SU-DHL-6 (cell line): ENCODE data around the gene CARD11.

Source experiments
- EZH2phosphoT487 ChIP-seq: fragments of 200-600 bp; sonication (generic), shearing (Covaris generic); conservative IDR thresholded peaks from 2 replicates; pipeline ENCODE4 v1.6.1; 2018; ENCODE audit warnings: mild to moderate bottlenecking, antibody characterized with exemption, low read length, moderate library complexity, mixed read lengths
- TF ChIP-seq, protein P1 (sequence below): fragments of 200-600 bp; sonication (generic); IDR thresholded peaks from one replicate; pipeline ENCODE4 v1.5.1; 2017; ENCODE audit warnings: antibody characterized with exemption, mild to moderate bottlenecking, low read length, moderate library complexity; ENCODE audit not compliant: insufficient read depth, poor library complexity, severe bottlenecking

DNA sequence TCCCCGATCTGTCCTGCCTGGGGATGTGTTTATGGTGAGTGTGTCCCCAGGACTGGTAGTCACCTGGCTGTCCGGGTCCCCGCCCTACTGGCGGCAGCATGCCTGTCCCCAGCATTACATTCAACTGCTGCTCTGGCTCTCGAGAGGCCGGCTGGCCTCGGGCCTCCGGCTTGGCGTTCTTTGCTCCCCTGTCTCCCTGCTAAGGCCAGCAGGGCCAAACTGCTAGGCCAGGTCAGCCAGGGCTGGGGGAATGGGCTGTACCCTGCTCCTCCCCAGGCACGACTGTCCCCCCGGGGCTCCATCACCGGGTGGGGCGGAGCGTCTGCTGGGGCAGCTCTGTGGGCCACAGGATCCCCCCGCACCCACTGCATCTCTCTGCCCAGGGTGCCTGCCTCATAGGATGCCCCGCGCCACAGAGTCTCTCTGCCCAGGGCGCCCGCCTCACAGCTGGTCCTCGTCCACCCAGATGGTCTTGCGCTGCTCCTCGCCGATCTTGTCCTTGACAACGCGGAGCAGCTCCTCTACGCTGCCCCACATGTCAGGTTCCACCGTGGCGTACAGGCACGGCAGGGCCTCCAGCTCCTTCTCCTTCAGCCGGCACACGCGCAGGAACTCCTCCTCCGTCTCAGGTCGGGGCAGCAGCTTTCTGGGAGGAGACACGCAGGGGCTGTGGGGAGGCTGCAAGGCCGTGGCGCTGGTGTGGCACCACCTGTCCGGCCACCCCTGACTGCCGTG is 137.3 kb downstream of the CARD11 start:
- TF ChIP-seq, protein P1, sequence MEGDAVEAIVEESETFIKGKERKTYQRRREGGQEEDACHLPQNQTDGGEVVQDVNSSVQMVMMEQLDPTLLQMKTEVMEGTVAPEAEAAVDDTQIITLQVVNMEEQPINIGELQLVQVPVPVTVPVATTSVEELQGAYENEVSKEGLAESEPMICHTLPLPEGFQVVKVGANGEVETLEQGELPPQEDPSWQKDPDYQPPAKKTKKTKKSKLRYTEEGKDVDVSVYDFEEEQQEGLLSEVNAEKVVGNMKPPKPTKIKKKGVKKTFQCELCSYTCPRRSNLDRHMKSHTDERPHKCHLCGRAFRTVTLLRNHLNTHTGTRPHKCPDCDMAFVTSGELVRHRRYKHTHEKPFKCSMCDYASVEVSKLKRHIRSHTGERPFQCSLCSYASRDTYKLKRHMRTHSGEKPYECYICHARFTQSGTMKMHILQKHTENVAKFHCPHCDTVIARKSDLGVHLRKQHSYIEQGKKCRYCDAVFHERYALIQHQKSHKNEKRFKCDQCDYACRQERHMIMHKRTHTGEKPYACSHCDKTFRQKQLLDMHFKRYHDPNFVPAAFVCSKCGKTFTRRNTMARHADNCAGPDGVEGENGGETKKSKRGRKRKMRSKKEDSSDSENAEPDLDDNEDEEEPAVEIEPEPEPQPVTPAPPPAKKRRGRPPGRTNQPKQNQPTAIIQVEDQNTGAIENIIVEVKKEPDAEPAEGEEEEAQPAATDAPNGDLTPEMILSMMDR, result no peak
- TF ChIP-seq EZH2phosphoT487, result no peak
